ENCODE data around the gene PLD3. TPM values are rescaled to one million over a fixed set of nuclear protein-coding genes. Genes with fewer than 3 reads are reported as not detected.

The PLD3 gene
- total RNA-seq, 1 donor from 2014 or later = 159 TPM

DNA sequence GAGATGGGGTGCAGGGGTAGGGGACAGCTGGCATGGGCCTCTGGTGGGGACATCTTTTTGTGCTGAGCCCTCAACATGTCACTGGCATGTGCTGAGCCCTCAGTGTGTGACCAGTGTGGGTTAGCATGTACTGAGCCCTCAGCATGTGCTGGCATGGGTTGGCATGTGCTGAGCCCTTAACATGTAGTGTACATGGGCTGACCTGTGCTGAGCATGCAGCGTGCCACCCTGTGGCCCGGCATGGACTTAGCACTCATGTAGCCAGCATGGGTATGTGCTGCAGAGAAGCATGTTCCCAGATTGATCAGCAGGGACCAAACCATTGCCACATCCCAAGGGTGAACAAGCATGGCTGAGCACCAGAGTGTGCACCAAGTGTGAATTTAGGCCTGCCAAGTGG lies 30.0 kb downstream of the PLD3 start:
- no peak for DNase-seq
- intact Hi-C loops (cut with DNase I) = no loop called here
- ATAC-seq (ENCODE audit: poor library complexity) = no peak

DNA sequence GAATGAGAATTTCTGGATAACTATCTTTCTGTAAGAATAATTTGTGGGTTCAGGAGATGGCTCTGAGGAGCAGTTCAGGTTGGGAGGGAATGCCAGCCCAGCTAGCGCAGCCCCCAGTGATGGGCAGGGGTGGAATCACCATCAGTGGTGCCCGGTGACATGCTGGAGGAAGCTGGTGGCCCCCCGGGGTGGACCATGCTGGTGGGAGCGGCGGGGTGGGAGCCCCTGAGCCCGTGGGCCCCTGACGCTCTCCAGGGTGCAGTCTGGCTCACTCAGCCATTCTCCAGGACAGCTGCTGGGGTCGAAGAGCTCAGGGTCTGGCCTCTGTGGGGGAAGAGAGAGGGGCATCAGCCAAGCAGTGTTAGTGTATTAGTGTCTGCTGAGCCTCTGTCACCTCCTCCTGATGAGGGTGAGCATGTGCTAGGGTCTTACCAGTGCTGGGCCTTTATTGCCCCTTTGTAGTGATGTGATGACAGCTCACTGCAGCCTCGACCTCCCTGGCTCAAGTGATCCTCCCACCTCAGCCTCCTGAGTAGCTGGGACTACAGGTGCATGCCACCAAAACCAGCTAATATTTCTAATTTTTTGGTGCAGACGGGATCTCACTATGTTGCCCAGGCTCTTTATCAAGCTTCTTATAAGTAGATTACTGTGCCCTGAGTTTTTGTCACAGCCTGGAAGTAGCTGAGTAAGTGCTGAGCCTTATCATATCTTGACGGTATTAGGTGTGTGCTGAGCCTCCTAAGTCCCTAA lies 31.1 kb downstream of the PLD3 start:
- ATAC-seq (ENCODE audit: poor library complexity) (no peak), DNase-seq (no peak)
- intact Hi-C loops (cut with DNase I) = no loop called here

DNA sequence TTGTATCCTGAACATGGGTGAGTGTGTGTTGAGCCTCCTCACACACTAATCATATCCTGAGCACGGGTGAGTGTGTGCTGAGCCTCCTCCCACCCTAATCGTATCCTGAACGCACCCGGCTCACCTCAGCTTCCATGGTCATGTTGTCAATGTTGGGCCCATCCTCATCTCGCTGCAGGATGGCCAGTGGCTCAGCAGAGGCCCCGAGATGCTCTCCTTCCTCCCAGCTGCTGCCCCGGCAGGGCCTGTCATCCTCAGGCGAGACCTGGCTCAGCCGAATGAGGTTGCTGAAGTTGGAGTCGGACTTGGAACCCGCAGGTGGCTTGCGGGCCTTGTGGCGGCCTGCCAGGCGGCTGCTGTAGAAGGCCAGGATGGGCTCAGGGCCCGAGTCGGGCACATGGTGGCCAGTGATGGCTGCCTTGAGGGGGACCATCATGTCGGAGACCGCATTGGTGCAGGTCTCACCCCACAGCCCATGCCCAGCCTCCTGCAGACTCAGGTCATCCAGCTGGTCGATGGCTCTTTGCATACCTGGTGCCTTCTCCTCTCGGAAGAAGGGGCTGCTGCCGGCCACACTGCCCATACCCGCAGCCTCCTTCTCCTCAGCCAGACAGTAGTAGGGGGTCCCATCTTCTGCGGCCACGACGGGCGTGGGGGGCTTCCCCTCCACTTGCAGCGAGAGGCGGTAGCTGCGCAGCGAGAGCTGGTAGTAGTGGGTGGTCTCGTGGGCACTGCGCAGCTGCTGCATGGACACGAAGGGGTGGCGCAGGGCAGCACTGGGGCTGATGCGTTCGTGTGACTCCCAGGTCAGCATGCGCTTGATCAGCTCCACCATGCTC lies 31.9 kb downstream of the PLD3 start:
- intact Hi-C loops (cut with DNase I) = no loop called here
- ATAC-seq (ENCODE audit: poor library complexity) (no peak), DNase-seq (no peak)

DNA sequence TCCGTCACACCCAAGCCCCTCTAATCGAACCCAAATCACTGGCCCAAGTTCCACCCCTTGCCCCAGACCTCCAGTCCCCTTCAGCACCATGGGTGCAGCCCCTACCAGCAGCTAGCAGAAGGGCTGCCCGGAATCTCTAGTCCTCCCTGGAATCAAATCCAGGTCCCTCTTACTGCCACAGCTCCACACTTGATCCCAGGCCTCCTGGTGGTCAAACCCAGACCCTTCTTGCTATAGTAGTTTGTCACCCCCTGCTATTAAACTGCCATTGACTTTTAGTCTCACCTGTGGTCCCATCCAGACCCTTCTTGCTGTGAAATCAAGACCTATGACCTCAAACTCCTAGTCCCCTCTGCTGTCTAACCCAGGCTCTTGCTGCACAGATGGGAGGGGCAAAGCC lies 32.8 kb downstream of the PLD3 start:
- ATAC-seq (ENCODE audit: poor library complexity) = no peak
- no peak for DNase-seq
- intact Hi-C loops (cut with DNase I) = no loop called here

DNA sequence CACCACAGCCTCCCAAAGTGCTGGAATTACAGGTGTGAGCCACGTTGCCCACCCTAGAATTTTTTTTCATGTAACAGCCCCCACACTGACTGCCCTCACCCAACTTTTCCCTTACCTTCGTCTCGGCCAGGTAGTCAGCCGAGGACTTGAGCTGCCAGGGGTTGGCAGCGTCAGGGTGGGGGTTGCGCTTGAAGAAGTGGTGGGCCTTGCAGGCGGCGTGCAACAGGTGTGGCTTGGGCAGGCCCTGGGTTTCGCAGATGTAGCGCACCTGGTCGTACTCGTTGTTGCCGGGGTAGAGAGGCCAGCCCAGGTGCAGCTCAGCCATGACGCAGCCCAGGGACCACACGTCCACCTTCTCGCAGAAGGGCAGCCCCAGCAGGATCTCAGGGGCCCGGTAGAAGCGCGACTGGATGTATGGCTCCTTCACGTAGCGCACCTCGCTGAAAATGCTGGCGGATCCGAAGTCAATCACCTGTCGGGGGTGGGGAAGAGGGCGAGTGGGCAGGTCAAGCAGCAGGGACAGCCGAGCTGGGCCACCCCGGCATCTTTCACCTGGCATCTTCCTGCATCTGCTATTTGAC lies 35.3 kb downstream of the PLD3 start:
- ATAC-seq (ENCODE audit: poor library complexity) (no peak), DNase-seq (no peak)
- intact Hi-C loops (cut with DNase I) = no loop called here

DNA sequence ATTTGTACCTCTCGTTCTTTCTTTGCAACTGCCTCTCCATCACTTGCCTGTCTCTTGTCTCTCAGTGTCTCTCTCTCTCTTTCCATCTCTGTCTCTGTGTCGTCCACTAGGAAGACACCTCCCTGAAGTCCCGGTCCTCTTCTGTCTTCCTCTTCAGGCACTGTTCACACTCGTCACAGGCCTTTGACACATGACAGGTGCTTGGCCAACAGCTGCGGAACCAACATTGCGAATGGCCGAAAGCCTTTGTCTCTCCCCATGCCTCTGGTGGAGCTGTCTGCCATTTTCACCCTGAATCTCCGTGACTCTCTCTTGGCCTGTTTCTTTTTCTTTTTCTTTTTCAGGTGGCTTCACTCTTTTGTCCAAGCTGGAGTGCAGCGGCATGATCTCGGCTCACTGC lies 38.7 kb downstream of the PLD3 start:
- ATAC-seq (ENCODE audit: poor library complexity) = no peak
- no peak for DNase-seq
- intact Hi-C loops (cut with DNase I) = no loop called here

DNA sequence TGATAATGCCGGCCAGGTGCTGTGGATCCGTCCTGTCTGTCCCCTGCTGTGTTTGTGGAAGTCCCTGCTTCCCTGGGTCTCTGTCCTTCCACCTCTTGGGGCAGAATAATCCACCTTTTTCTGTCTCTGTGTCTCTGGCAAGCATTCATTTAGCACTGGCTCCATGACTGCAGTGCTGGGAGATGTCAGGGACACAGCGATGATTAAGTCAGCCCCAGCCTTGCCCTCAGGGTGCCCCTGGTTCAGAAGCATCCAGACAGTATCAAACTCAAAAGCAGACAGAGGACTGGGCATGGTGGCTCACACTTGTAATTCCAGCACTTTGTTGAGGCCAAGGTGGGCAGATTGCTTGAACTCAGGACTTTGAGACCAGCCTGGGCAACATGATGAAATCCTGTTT lies 40.0 kb downstream of the PLD3 start:
- intact Hi-C loops (cut with DNase I) = no loop called here
- DNase-seq = no peak
- no peak for ATAC-seq (ENCODE audit: poor library complexity)

DNA sequence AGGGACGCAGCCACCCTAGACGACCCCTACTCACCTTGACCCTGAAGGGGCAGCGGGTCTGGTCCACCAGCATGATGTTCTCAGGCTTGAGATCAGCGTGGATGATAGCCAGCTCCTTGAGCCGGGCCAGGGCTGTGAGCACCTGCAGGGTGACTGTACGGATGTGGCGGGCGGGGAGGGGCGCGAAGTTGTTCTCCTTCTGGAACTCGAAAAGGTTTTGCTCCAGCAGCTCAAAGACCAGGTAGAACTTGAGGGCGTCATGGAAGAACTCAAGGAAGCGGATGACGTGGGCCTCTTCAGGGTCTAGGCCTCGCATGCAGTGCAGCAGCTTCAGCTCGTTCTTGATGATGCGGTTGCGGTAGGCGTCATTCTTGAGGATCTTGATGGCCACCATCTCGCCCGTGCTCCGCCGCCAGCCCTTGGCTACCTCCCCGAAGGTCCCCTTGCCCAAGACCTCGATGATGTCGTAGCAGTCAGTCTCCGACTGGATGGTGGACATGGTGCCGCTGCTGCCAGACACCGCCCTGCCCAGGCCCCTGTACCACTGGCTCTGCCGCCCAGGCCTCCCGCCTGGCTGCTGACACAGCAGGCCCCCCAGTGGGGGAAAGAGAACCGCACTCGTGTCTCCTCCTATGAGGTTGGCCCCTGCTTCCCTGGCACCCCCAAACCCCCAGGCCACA lies 41.0 kb downstream of the PLD3 start:
- intact Hi-C loops (cut with DNase I) = no loop called here
- ATAC-seq (ENCODE audit: poor library complexity) = no peak
- no peak for DNase-seq

DNA sequence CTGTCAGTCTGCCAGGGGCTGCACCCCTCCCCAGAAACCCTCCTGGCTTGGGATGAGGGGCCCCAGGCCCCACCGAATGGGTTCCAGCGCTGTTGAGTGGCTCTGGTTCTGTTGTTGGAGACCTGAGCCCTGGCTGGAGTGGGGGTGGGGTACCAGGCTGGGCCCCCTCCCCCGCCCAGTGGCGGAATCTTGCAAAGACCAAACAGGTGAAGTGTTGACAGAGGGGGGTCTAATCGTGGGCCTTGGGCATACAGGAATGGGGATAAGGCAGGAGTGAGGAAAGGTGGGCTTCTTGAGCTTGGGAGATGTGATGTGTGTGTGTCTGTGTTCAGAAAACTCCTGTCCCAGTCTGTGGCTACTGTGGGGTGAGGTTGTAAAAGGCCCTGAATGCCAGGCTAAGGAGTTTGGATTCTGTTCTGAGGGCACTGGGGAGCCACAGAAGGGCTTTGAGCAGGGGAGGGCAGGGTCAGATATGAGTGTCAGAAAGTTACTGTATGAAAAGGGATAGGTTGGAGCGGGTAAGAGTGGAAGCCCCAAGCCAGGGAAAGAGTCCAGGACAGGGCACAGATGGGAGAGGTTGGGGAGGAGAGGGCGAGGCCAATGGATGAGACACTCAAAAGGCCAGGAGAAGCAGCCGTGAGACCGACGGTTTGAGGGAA lies 41.7 kb downstream of the PLD3 start, which contains the start of gene HIPK4:
Gene HIPK4, minus strand, starts transcription at position 98 of the 659 bp plus-strand sequence. CDS start 279 bp downstream, outside the sequence.
- ATAC-seq (ENCODE audit: poor library complexity) (no peak), DNase-seq (no peak)
- intact Hi-C loops (cut with DNase I) = no loop called here

DNA sequence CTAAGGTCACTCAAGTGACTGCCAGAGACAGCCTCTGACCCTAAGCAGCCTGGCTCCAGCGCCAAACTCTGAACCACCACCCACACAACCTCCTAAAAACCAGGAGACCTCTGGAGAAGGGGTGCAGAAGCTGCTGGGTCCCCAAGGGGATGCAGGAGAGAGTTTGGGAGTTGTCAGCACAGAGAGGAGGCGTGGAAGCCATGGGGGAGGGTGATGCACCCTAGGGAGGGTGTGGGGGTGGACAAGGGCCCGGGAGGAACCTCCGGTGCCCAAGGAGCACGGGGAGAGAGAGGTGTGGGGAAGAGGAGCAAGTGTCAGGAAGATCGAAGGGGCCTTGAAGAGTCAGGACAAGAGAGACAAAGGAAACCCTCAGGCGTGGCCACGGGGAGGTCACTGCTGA lies 43.6 kb downstream of the PLD3 start:
- DNase-seq (no peak), ATAC-seq (ENCODE audit: poor library complexity) (no peak)

DNA sequence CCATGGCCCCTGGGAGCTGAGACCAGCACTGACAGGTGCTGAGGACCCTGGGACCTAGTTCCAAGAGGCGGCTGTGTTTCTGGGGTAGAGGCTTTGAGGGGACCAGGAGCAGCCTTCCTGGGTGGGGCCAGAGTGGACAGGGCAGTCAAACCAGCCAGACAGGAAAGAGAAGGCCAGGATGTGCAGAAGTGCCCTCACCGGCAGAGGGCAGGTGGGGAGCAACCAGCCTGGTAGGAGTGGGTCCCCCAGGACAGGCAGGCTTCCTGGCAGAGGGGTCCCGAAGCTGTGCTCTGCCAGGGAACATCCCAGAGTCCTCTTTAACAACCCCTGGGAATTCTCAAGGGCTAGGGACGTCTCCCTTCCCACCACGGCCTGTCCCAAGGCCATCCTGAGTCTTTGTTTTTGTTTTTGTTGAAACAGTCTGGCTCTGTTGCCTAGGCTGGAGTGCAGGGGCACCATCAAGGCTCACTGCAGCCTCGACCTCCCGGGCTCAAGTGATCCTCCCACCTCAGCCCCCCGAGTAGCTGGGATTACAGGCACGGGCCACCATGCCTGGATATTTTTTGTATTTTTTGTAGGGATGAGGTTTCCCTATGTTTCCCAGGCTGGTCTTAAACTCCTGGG lies 44.5 kb downstream of the PLD3 start:
- ATAC-seq (ENCODE audit: poor library complexity) (peak; percentile 46), DNase-seq (no peak)
- intact Hi-C loops (cut with DNase I) = no loop called here

More for the DNA sequence above, 43.6 kb downstream of the PLD3 start:
- intact Hi-C loops (cut with DNase I) = no loop called here

DNA sequence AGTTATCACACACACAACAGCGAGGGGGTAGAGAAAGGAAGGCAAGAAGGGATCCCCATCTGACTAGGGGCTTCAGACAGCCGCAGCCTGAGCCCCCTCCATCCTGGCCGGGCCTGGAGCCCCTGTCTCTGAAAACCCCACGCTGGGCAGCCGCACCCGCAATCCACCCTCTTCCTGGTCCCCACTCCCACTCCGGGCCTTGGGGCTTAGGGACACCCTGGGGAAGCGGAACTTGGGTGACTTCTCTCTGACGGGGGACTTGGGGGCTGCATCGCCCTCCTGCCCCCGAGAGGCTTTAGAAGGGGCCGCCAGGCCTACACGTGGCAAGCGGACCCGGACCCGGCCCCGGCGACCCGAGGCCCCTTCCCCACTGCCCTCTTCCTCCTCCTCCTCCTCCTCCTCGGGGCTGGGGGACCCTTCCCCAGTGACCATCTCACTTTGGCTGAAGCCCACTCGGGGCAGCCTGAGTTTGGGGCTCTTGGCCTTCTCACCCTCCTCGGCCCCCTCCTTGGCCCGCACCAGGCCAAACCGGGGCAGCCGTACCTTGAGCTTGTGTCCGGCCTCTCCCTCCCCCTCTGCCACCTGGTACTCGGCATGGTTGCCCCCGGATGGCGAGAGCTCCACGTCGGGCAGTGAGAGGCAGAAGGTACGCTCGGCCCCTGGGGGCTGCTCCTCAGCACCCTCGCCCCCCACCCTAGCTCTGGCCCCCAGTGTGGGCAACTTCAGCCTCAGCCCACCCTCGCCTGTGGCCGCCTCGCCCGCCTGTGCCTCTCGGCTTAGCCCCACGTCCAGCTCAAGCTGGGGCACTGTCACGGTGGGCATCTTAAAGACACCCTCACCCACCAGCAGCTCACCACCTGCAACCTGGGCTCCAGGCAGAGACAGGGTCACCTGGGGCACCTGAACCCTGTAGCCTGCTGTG lies 45.7 kb downstream of the PLD3 start:
- DNase-seq (no peak), ATAC-seq (ENCODE audit: poor library complexity) (no peak)
- intact Hi-C loops (cut with DNase I) = no loop called here

DNA sequence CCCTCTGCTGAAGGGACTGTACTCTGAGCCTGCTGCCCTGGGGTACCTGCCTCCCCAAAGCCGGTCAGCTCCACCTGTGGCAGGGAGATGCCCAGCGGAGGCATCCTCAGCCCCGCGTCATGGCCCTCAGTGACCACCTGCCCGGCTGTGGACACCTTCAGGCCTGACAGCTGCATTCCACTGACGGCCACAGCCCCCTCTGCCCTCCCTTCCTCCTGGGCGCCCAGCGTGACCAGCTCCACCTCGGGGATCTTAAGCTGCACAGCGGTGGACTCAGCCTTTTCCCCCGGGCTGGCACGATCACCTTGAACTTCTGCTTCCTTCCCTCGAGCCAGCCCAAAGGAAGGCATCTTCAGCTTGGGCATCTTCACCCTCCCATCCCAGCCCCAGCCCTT lies 46.3 kb downstream of the PLD3 start:
- ATAC-seq (ENCODE audit: poor library complexity) = no peak
- intact Hi-C loops (cut with DNase I) = no loop called here
- no peak for DNase-seq

DNA sequence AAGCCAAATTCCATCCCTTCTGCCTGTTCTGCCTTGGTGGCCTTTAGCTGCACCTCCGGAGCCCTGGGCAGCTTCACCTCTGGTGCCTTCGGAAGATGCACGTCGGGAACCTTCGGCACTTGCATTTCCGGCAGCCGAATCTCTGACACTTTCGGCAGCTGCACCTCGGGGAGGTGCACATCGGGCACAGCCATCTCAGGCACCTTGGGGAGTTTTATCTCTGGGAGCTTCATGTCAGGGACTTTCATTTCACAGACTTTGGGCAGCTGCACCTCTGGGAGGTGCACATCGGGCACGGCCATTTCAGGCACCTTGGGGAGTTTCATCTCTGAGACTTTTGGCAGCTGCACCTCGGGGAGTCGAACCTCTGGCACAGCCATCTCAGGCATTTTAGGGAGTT lies 47.5 kb downstream of the PLD3 start:
- intact Hi-C loops (cut with DNase I) = no loop called here
- no peak for ATAC-seq (ENCODE audit: poor library complexity)

DNA sequence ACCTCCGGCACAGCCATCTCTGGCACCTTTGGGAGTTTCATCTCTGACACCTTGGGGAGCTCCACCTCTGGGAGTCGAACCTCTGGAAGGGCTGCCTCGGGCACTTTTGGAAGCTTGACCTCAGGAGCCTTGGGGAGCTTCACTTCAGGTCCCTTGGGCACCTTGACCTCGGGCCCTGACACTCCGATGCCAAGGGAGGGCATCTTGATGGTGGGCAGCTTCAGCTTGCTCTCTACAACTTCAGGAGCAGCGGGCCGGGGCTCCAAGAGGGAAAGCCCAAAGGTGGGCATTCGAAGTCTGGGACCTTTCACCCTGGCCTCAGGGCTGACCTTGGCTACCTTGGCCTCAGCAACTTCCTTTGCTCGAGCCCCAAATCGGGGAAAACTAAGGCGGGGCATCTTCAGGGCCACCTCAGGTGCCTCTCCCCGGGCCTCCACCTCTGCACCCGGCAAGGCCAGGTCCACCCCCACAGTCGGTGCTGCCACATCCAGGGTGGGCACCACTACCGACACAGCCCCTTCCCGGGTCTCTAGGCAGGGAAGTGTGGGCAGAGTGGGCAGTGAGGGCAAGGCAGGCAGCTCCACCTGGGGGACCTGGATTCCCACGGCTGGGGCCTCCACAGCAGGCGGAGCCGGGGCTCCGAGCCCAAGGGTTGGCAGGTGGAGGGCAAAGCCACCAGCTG lies 48.5 kb downstream of the PLD3 start:
- ATAC-seq (ENCODE audit: poor library complexity) (no peak), DNase-seq (no peak)
- intact Hi-C loops (cut with DNase I) = no loop called here

More for the DNA sequence above, 47.5 kb downstream of the PLD3 start:
- DNase-seq = no peak

DNA sequence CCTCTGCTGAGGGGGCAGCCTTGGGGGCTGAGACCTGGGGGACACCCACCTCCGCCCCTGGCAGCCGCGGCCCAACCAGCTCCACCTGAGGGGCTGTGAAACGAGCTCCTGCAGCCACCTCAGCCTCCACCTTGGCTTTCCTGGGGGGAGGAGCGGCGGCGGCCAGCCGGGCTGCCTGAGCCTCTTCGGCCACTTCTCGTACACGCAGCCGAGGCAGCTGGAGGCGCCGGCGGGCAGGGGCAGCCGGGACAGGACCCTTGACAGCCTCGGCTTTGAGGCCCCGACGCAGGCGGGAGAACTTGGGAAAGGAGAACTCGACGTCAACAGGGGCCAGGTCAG lies 49.0 kb downstream of the PLD3 start:
- ATAC-seq (ENCODE audit: poor library complexity) = no peak
- intact Hi-C loops (cut with DNase I) = no loop called here
- no peak for DNase-seq

Measured in Right ventricle myocardium superior (tissue), 1 donor.